DOHH2 (cell line): Measurements from ENCODE around the gene VPREB1.

Source experiments
- H3F3A ChIP-seq: fragments of 200-600 bp; sonication (generic), shearing (Covaris generic); 2 replicates; pipeline ENCODE4 v1.6.0; 2016; ENCODE audit warnings: antibody characterized with exemption, mild to moderate bottlenecking; ENCODE audit not compliant: control insufficient read depth, insufficient read depth
- H3K27ac ChIP-seq: fragments of 200-600 bp; sonication (generic); 2 replicates; pipeline ENCODE4 v1.5.1; 2014; ENCODE audit warnings: low read depth, mild to moderate bottlenecking, low read length, moderate library complexity
- H3K27me3 ChIP-seq: fragments of 200-600 bp; sonication (generic); 2 replicates; pipeline ENCODE4 v1.6.1; 2014; ENCODE audit warnings: mild to moderate bottlenecking, low read length, mixed read lengths; ENCODE audit not compliant: control insufficient read depth
- H3K36me3 ChIP-seq: fragments of 200-600 bp; sonication (generic); 2 replicates; pipeline ENCODE4 v1.6.1; 2014; ENCODE audit warnings: mild to moderate bottlenecking, low read length, moderate library complexity, mixed read lengths; ENCODE audit not compliant: control insufficient read depth
- H3K4me1 ChIP-seq: fragments of 200-600 bp; sonication (generic); 2 replicates; pipeline ENCODE4 v1.6.1; 2014; ENCODE audit warnings: mild to moderate bottlenecking, low read length, mixed read lengths; ENCODE audit not compliant: control insufficient read depth
- H3K4me2 ChIP-seq: fragments of 200-600 bp; sonication (generic); 2 replicates; pipeline ENCODE4 v1.6.0; 2014; ENCODE audit warnings: mild to moderate bottlenecking, low read length, moderate library complexity
- H3K4me3 ChIP-seq: fragments of 200-600 bp; sonication (generic); 2 replicates; pipeline ENCODE4 v1.5.1; 2014; ENCODE audit warnings: mild to moderate bottlenecking, low read length, mixed read lengths
- H3K79me2 ChIP-seq: fragments of 200-600 bp; sonication (generic); 2 replicates; pipeline ENCODE4 v1.6.1; 2014; ENCODE audit warnings: mild to moderate bottlenecking, low read length, mixed read lengths; ENCODE audit not compliant: control insufficient read depth
- H3K9me2 ChIP-seq: fragments of 200-600 bp; sonication (generic); replicated peaks from 2 replicates; pipeline ENCODE4 v1.6.1; 2014; ENCODE audit warnings: mild to moderate bottlenecking, low read length, mixed read lengths; ENCODE audit not compliant: control insufficient read depth
- H3K9me3 ChIP-seq: fragments of 200-600 bp; sonication (generic); 2 replicates; pipeline ENCODE4 v1.6.1; 2014; ENCODE audit warnings: antibody characterized with exemption, low read length, mixed read lengths; ENCODE audit not compliant: control insufficient read depth, insufficient read depth
- H4K20me1 ChIP-seq: fragments of 200-600 bp; sonication (generic); 2 replicates; pipeline ENCODE4 v1.6.0; 2014; ENCODE audit warnings: low read depth, mild to moderate bottlenecking, antibody characterized with exemption, low read length, moderate library complexity; ENCODE audit not compliant: control insufficient read depth, insufficient read depth
- EZH2phosphoT487 ChIP-seq: fragments of 200-600 bp; sonication (generic); IDR thresholded peaks from 2 replicates; pipeline ENCODE4 v1.6.1; 2017; ENCODE audit warnings: borderline replicate concordance, mild to moderate bottlenecking, antibody characterized with exemption, low read length, moderate library complexity, mixed read lengths
- TF ChIP-seq, protein P1 (sequence below): fragments of 200-600 bp; sonication (generic); IDR thresholded peaks from one replicate; pipeline ENCODE4 v1.5.1; 2014; ENCODE audit warnings: antibody characterized with exemption, mild to moderate bottlenecking, low read depth, low read length; ENCODE audit not compliant: poor library complexity, severe bottlenecking

VPREB1 gene, protein sequence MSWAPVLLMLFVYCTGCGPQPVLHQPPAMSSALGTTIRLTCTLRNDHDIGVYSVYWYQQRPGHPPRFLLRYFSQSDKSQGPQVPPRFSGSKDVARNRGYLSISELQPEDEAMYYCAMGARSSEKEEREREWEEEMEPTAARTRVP

DNA sequence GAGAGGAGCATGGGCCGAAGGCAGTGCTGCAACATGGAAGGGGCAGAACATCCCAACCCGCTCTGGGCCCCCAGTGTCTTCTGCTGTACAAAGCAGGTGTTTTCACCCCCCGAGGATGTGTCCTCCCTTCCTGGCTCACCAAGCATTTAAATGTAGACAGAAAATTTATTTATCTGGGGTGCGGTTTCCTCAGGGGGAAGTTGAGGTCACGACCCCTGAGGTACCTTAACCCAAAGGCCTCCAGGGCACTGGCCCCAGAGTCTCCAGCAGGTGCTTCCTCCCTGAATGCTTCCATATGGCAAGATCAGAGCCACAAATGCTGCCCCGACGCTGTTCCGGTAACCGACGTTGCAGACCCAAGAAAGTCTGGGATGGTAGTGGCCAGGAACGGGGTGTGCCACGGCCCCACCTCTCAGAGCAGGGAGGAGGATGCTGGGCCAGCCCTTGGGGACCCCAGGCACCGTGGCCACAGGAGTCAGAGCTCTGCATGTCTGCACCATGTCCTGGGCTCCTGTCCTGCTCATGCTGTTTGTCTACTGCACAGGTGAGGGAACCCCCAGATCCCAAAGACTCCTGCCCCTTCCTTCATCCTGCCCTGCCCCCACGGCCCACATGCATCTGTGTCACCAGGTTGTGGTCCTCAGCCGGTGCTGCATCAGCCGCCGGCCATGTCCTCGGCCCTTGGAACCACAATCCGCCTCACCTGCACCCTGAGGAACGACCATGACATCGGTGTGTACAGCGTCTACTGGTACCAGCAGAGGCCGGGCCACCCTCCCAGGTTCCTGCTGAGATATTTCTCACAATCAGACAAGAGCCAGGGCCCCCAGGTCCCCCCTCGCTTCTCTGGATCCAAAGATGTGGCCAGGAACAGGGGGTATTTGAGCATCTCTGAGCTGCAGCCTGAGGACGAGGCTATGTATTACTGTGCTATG is at the start of gene VPREB1:
VPREB1 (plus strand) TSS at position 471 of the 935 bp plus-strand sequence; CDS start at position 499, 28 bp downstream.
- Histone ChIP-seq H3K4me3 (peak within 1 kb of the TSS; percentile 56), H3K27ac (peak within 1 kb of the TSS; percentile 95), H3F3A (peaks cover 37% of the 10 kb centered on the region), H3K9me3 (no peaks in the 10 kb centered on the region), H3K36me3 (no peaks in the 10 kb centered on the region), H3K4me1 (peaks cover 81% of the 10 kb centered on the region), H3K9me2 (no peaks in the 10 kb centered on the region), H4K20me1 (no peaks in the 10 kb centered on the region), H3K79me2 (no peaks in the 10 kb centered on the region), H3K27me3 (no peaks in the 10 kb centered on the region), H3K4me2 (peak within 1 kb of the TSS; percentile 82)
- TF ChIP-seq, protein P1, sequence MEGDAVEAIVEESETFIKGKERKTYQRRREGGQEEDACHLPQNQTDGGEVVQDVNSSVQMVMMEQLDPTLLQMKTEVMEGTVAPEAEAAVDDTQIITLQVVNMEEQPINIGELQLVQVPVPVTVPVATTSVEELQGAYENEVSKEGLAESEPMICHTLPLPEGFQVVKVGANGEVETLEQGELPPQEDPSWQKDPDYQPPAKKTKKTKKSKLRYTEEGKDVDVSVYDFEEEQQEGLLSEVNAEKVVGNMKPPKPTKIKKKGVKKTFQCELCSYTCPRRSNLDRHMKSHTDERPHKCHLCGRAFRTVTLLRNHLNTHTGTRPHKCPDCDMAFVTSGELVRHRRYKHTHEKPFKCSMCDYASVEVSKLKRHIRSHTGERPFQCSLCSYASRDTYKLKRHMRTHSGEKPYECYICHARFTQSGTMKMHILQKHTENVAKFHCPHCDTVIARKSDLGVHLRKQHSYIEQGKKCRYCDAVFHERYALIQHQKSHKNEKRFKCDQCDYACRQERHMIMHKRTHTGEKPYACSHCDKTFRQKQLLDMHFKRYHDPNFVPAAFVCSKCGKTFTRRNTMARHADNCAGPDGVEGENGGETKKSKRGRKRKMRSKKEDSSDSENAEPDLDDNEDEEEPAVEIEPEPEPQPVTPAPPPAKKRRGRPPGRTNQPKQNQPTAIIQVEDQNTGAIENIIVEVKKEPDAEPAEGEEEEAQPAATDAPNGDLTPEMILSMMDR: no peak

DNA sequence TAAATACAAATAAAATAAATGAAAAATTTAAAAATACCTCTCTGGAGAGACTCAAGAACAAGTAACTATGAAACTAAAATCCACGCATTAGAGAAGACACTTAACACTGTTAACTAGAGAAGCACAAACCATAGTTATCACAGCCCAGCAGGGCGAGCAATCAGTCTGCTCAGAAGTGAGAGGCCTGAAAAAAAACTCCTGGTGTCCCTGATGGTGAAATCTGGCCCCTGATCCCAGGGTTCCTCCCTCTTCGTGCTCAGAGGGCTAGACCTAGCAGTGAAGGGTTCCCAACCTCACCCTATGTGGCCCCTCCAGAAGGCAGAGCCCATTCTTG is 49.7 kb upstream of the VPREB1 start:
- no peaks in the 10 kb centered on the region for H4K20me1 ChIP-seq
- H3K9me3 ChIP-seq: no peaks in the 10 kb centered on the region
- TF ChIP-seq EZH2phosphoT487: no peak
- TF ChIP-seq, protein P1: no peak
- H3K4me1 ChIP-seq: peaks cover 60% of the 10 kb centered on the region
- H3K79me2 ChIP-seq: peaks cover 24% of the 10 kb centered on the region
- H3K9me2 ChIP-seq: no peaks in the 10 kb centered on the region
- H3F3A ChIP-seq: peaks cover 39% of the 10 kb centered on the region
- no peaks in the 10 kb centered on the region for H3K27me3 ChIP-seq
- peak overlapping the region; percentile 86 for H3K4me3 ChIP-seq
- H3K4me2 ChIP-seq: peak overlapping the region; percentile 64
- H3K36me3 ChIP-seq: peaks cover 17% of the 10 kb centered on the region
- peak overlapping the region; percentile 96 for H3K27ac ChIP-seq

DNA sequence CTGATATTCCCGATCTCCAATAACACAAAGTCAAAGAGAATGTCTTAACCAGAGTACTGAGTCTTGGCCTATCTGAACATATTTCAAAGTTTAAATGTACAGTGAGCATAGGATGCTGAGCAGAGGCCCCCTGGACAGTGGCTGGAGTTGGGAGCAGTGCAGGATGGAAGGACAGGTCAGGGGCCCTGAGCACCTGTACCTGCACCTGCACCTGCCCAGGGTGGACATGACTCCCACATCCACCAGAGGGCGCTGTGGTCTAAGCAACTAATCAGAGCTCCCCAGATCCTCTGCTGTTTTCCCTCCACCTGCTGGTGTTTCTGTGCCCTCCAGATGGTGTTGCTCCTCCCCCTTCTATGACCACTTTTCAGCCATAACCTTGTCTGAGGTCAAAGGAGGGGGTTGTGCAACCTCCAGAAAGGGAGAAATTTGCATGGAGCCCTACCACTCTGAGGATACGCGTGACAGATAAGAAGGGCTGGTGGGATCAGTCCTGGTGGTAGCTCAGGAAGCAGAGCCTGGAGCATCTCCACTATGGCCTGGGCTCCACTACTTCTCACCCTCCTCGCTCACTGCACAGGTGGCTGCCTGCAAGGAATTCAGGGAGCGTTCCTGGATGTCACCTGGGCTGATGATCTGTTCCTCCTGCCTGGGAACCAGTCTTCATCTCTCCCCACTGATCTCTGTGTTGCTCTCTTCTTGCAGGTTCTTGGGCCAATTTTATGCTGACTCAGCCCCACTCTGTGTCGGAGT is 49.1 kb upstream of the VPREB1 start:
- peak overlapping the region; percentile 86 for H3K4me3 ChIP-seq
- no peaks in the 10 kb centered on the region for H4K20me1 ChIP-seq
- peaks cover 25% of the 10 kb centered on the region for H3K79me2 ChIP-seq
- H3K4me1 ChIP-seq: peaks cover 66% of the 10 kb centered on the region
- H3K36me3 ChIP-seq: peaks cover 17% of the 10 kb centered on the region
- no peak for TF ChIP-seq EZH2phosphoT487
- TF ChIP-seq, protein P1: peak; percentile 99
- no peaks in the 10 kb centered on the region for H3K9me2 ChIP-seq
- peak overlapping the region; percentile 64 for H3K4me2 ChIP-seq
- H3K27me3 ChIP-seq: no peaks in the 10 kb centered on the region
- H3K27ac ChIP-seq: peak overlapping the region; percentile 96
- H3K9me3 ChIP-seq: no peaks in the 10 kb centered on the region
- H3F3A ChIP-seq: peaks cover 39% of the 10 kb centered on the region
